SU-DHL-6 (cell line): ENCODE results near the gene FBXL15.

ENCODE experiments used
- H2AFZ ChIP-seq: fragments of 200-600 bp; sonication (generic); 2 replicates; pipeline ENCODE4 v1.6.1; 2014; ENCODE audit warnings: low read depth, mild to moderate bottlenecking, moderate library complexity, mixed read lengths, antibody characterized with exemption, low read length; ENCODE audit not compliant: severe bottlenecking
- H3F3A ChIP-seq: fragments of 200-600 bp; shearing (Covaris generic); 2 replicates; pipeline ENCODE4 v1.6.0; 2016; ENCODE audit warnings: antibody characterized with exemption, mild to moderate bottlenecking; ENCODE audit not compliant: insufficient read depth
- H3K27ac ChIP-seq: fragments of 200-600 bp; sonication (generic); 2 replicates; pipeline ENCODE4 v1.5.1; 2016; ENCODE audit warnings: low read depth, mild to moderate bottlenecking, low read length, moderate library complexity, mixed read lengths
- H3K27me3 ChIP-seq: fragments of 200-600 bp; sonication (generic), shearing (Covaris generic); 2 replicates; pipeline ENCODE4 v1.6.0; 2014; ENCODE audit warnings: mild to moderate bottlenecking, low read length
- H3K36me3 ChIP-seq: fragments of 200-600 bp; sonication (generic); 2 replicates; pipeline ENCODE4 v1.6.1; 2014; ENCODE audit warnings: mild to moderate bottlenecking, low read length, mixed read lengths
- H3K4me2 ChIP-seq: fragments of 300-600, 200-600 bp; shearing (Covaris generic), sonication (generic); 2 replicates; pipeline ENCODE4 v1.6.0; 2014; ENCODE audit warnings: low read length, low read depth, mild to moderate bottlenecking; ENCODE audit not compliant: poor library complexity, severe bottlenecking
- H3K4me3 ChIP-seq: fragments of 200-600 bp; sonication (generic); 2 replicates; pipeline ENCODE4 v1.5.1; 2014; ENCODE audit warnings: antibody characterized with exemption, low read length, mild to moderate bottlenecking, mixed read lengths; ENCODE audit not compliant: insufficient read depth, poor library complexity, severe bottlenecking
- H3K79me2 ChIP-seq: fragments of 200-600 bp; sonication (generic); 2 replicates; pipeline ENCODE4 v1.6.1; 2014; ENCODE audit warnings: mild to moderate bottlenecking, low read length, moderate library complexity; ENCODE audit not compliant: insufficient read depth
- H3K9ac ChIP-seq: fragments of 200-600 bp; sonication (generic); 2 replicates; pipeline ENCODE4 v1.7.0; 2014; ENCODE audit warnings: mild to moderate bottlenecking, low read length
- H3K9me2 ChIP-seq: fragments of 200-600 bp; sonication (generic); replicated peaks from 2 replicates; pipeline ENCODE4 v1.6.1; 2014; ENCODE audit warnings: low read length; ENCODE audit not compliant: insufficient read depth
- H3K9me3 ChIP-seq: fragments of 200-600 bp; sonication (generic); 2 replicates; pipeline ENCODE4 v1.6.1; 2014; ENCODE audit warnings: low read length, mixed read lengths; ENCODE audit not compliant: insufficient read depth
- H4K20me1 ChIP-seq: fragments of 200-600 bp; sonication (generic); 2 replicates; pipeline ENCODE4 v1.6.1; 2014; ENCODE audit warnings: low read depth, mild to moderate bottlenecking, antibody characterized with exemption, low read length, moderate library complexity, mixed read lengths
- CTCF ChIP-seq: fragments of 200-600 bp; sonication (generic); IDR thresholded peaks from one replicate; pipeline ENCODE4 v1.5.1; 2017; ENCODE audit warnings: antibody characterized with exemption, mild to moderate bottlenecking, low read length, moderate library complexity; ENCODE audit not compliant: insufficient read depth, poor library complexity, severe bottlenecking
- EZH2phosphoT487 ChIP-seq: fragments of 200-600 bp; sonication (generic), shearing (Covaris generic); conservative IDR thresholded peaks from 2 replicates; pipeline ENCODE4 v1.6.1; 2018; ENCODE audit warnings: mild to moderate bottlenecking, antibody characterized with exemption, low read length, moderate library complexity, mixed read lengths

The FBXL15 gene

DNA sequence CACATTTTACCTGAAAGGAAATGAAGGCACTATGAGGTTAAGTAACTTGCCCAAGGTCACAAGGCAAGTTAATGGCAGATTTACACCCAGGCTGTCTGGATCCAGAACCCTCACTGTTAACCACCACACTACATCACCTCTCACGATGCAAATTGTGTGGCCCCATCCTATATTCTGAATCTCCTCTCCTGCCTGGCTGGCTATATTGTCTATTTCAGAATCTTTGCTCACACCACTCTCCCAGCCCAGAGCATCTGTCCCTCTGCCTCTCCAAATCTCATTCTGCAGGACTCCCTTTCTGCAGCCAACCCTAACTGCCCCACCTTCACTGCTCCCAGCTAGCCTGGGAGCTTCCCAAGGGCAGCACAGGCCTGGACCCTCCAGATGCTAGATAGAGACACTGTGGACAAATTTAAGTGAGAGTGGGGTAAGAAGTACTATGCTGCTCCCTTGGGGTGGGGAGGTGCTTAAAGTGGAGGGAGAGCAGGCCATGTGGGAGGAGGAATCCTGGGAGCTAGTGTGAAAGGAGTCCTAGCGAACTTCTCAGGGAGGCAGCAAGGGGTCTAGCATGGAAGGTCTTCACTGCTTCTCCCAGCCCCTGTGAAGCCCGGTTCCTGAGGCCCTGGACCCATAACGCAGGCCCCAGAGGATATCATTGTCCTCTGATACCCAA lies 11.0 kb downstream of the FBXL15 start:
- Histone ChIP-seq H4K20me1 (no peaks in the 10 kb centered on the region), H3K27me3 (no peaks in the 10 kb centered on the region), H3K27ac (peak overlapping the region; percentile 51), H3F3A (0 out of 2 replicates have a peak, but pooled peaks cover 5% of the 10 kb centered on the region), H3K9me2 (no peaks in the 10 kb centered on the region), H3K9me3 (no peaks in the 10 kb centered on the region), H3K79me2 (0 out of 2 replicates have a peak, but pooled peaks cover 8% of the 10 kb centered on the region), H3K4me2 (peak overlapping the region; percentile 80), H3K9ac (peak overlapping the region; percentile 86), H3K36me3 (no peaks in the 10 kb centered on the region), H2AFZ (peak overlapping the region; percentile 49), H3K4me3 (peak overlapping the region; percentile 61)
- no peak for TF ChIP-seq EZH2phosphoT487
- TF ChIP-seq CTCF = no peak

- H3K9me3 ChIP-seq = no peaks in the 10 kb centered on the region
- H3K27me3 ChIP-seq = no peaks in the 10 kb centered on the region
- H4K20me1 ChIP-seq = no peaks in the 10 kb centered on the region
- peak within 1 kb of the TSS; percentile 80 for H3K4me2 ChIP-seq
- peak within 1 kb of the TSS; percentile 51 for H3K27ac ChIP-seq
- TF ChIP-seq CTCF (no peak), EZH2phosphoT487 (no peak)
- H2AFZ ChIP-seq = peak within 1 kb of the TSS; percentile 49
- peak within 1 kb of the TSS; percentile 86 for H3K9ac ChIP-seq
- peak within 1 kb of the TSS; percentile 61 for H3K4me3 ChIP-seq
- H3K79me2 ChIP-seq = 0 out of 2 replicates have a peak, but pooled peaks cover 8% of the 10 kb centered on the region
- no peaks in the 10 kb centered on the region for H3K36me3 ChIP-seq
- 0 out of 2 replicates have a peak, but pooled peaks cover 5% of the 10 kb centered on the region for H3F3A ChIP-seq
- H3K9me2 ChIP-seq = no peaks in the 10 kb centered on the region
Measured at GRCh38 chr10:102432162-102432950, 11.7 kb downstream of the FBXL15 start, which contains the start of gene CUEDC2. CUEDC2 (minus strand) TSS chr10:102432574; CDS start chr10:102425188, 7,386 bp downstream.

DNA sequence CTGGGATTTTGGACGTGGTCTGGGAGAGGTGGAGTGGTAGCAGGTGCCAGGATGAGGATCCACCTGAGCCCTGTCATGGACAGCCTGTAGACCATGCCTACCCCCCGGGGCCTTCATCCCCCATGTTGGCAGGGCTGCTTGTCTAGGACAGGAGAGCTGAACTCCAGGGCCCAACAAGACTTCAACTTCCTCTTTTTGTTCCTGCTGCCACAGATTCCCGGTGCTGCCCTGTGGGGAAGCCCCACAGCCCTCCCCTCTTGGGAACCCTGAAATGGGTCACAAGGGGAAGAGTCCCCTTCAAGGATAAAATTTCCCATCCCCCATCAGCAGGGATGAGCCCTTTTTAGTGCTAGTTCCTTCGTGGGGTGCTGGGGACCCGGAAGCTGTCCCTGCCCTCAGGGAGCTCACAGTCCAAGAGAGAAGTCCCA lies 13.0 kb downstream of the FBXL15 start:
- TF ChIP-seq CTCF (no peak), EZH2phosphoT487 (no peak)
- Histone ChIP-seq H3K9me3 (no peaks in the 10 kb centered on the region), H3K27me3 (no peaks in the 10 kb centered on the region), H3K4me2 (no peak overlapping the region), H3K27ac (no peak overlapping the region), H3K79me2 (0 out of 2 replicates have a peak, but pooled peaks cover 8% of the 10 kb centered on the region), H3K36me3 (no peaks in the 10 kb centered on the region), H3K4me3 (no peak overlapping the region), H3F3A (0 out of 2 replicates have a peak, but pooled peaks cover 5% of the 10 kb centered on the region), H2AFZ (no peak overlapping the region), H3K9me2 (no peaks in the 10 kb centered on the region), H3K9ac (no peak overlapping the region), H4K20me1 (no peaks in the 10 kb centered on the region)
